Calu3 (cell line): Measurements from ENCODE around the gene RUNX2. TPM values are rescaled to one million over a fixed set of nuclear protein-coding genes. Genes with fewer than 3 reads are reported as not detected.

Source experiments
- BruUV-seq: library from RNA; stranded (reverse); fragments of 400-500 nt; replicated peaks from 2 replicates; lab custom pipeline; 2021; lab: Mats Ljungman, UMichigan
- CTCF ChIA-PET: fragments of 300-600 bp; sonication (Branson Sonifier 250); formaldehyde crosslinking; loops from one replicate; lab custom pipeline; 2022; ENCODE audit warnings: antibody characterized with exemption; lab: Charles Lee
- DNase-seq: peaks from one replicate; pipeline ENCODE4 v3.0.0; 2022
- H3K27ac Mint-ChIP-seq: one replicate; pipeline ENCODE4 v1.8.0; 2022; ENCODE audit warnings: mixed read lengths; ENCODE audit not compliant: unreplicated experiment
- H3K27me3 Mint-ChIP-seq: one replicate; pipeline ENCODE4 v1.8.0; 2022; ENCODE audit warnings: mixed read lengths; ENCODE audit not compliant: unreplicated experiment
- H3K36me3 Mint-ChIP-seq: one replicate; pipeline ENCODE4 v1.8.0; 2022; ENCODE audit warnings: mild to moderate bottlenecking, moderate library complexity, mixed read lengths; ENCODE audit not compliant: insufficient read depth, unreplicated experiment
- H3K4me1 Mint-ChIP-seq: one replicate; pipeline ENCODE4 v1.8.0; 2022; ENCODE audit warnings: mild to moderate bottlenecking, low read depth, mixed read lengths; ENCODE audit not compliant: unreplicated experiment
- H3K4me3 Mint-ChIP-seq: one replicate; pipeline ENCODE4 v1.8.0; 2022; ENCODE audit warnings: mild to moderate bottlenecking, low read depth, moderate library complexity, mixed read lengths; ENCODE audit not compliant: unreplicated experiment
- H3K9me3 Mint-ChIP-seq: one replicate; pipeline ENCODE4 v1.8.0; 2022; ENCODE audit warnings: low read depth, mixed read lengths; ENCODE audit not compliant: unreplicated experiment
- CTCF ChIP-seq: fragments of 200-600 bp; IDR thresholded peaks from one replicate; pipeline ENCODE4 v1.8.0; 2022; ENCODE audit warnings: antibody characterized with exemption; ENCODE audit not compliant: unreplicated experiment
- intact Hi-C: fragments of 100-400 bp; cut with micrococcal nuclease; formaldehyde crosslinking; loops from one replicate; pipeline ENCODE4 v1.10.0; 2022; ENCODE audit not compliant: unreplicated experiment
- total RNA-seq: library from RNA; stranded (reverse); gene quantifications from 2 replicates; pipeline ENCODE4 v1.2.3, GENCODE V29; 2022

Gene RUNX2
- total RNA-seq, 1 experiment from 2014 or later, result 0.54 TPM

DNA sequence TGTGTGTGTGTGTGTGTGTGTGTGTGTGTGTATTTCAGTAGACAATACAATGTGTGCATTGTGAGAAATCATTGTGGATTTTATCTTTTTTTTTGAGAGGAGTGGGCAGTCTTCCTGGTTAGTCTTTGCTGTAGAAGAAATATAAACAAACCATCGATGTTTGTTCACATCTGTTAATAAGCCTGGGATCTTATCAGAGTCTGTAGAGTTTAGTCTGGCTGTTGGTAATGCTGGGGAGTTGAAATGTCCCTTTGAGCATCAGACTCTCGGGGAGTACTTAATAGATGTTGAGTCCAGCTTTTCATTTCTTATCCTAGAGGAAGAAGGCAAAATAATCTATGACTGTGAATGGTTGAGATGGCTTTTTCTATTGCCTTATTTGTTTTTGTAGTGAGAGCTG is 146.2 kb downstream of the RUNX2 start:
- Mint-ChIP-seq H3K27ac (no peak overlapping the region), H3K4me1 (no peaks in the 10 kb centered on the region), H3K27me3 (no peaks in the 10 kb centered on the region), H3K9me3 (no peaks in the 10 kb centered on the region), H3K36me3 (no peaks in the 10 kb centered on the region), H3K4me3 (no peak overlapping the region)
- no peak for DNase-seq
- intact Hi-C loops, result no loop called here
- no peak for TF ChIP-seq CTCF
- BruUV-seq, result no TSS peak
- CTCF ChIA-PET, result no interaction called here

GRCh38 chr6:45476341-45476740 is 148.2 kb downstream of the RUNX2 start:
- no peak for TF ChIP-seq CTCF
- H3K27me3 Mint-ChIP-seq, result no peaks in the 10 kb centered on the region
- no peaks in the 10 kb centered on the region for H3K4me1 Mint-ChIP-seq
- H3K9me3 Mint-ChIP-seq, result no peaks in the 10 kb centered on the region
- BruUV-seq, result no TSS peak
- H3K4me3 Mint-ChIP-seq, result no peak overlapping the region
- no peaks in the 10 kb centered on the region for H3K36me3 Mint-ChIP-seq
- intact Hi-C loops, result no loop called here
- DNase-seq, result no peak
- CTCF ChIA-PET, result no interaction called here
- no peak overlapping the region for H3K27ac Mint-ChIP-seq

- no peaks in the 10 kb centered on the region for H3K9me3 Mint-ChIP-seq
- CTCF ChIA-PET, result no interaction called here
- no TSS peak for BruUV-seq
- H3K36me3 Mint-ChIP-seq, result no peaks in the 10 kb centered on the region
- no peaks in the 10 kb centered on the region for H3K4me1 Mint-ChIP-seq
- H3K27me3 Mint-ChIP-seq, result no peaks in the 10 kb centered on the region
- TF ChIP-seq CTCF, result no peak
- intact Hi-C loops, result no loop called here
- DNase-seq, result no peak
- H3K27ac Mint-ChIP-seq, result no peak overlapping the region
- no peak overlapping the region for H3K4me3 Mint-ChIP-seq
These were observed 149.1 kb downstream of the RUNX2 start for GRCh38 chr6:45477278-45477677.

DNA sequence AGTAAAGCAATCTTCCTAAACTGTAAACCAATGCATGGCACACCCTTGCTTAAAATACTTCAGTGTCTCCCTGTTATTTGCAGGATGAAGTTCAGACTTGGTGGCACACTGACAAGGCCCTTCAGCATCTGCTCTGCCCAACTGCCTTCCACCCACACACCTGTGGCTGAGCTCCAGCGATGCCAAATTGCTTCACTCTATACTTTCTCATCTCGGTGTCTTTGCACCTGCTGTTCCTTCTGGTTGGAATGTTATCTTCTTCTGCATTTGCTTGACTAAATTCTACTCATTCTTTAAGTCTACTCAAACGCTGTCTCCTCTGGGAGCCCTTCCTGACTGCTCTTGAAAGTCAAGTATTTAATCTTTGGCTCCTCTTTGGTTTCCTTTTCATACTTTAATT is 149.7 kb downstream of the RUNX2 start:
- H3K9me3 Mint-ChIP-seq, result no peaks in the 10 kb centered on the region
- no peak overlapping the region for H3K27ac Mint-ChIP-seq
- H3K27me3 Mint-ChIP-seq, result no peaks in the 10 kb centered on the region
- H3K4me3 Mint-ChIP-seq, result no peak overlapping the region
- intact Hi-C loops, result no loop called here
- H3K36me3 Mint-ChIP-seq, result no peaks in the 10 kb centered on the region
- CTCF ChIA-PET, result no interaction called here
- H3K4me1 Mint-ChIP-seq, result no peaks in the 10 kb centered on the region
- TF ChIP-seq CTCF, result no peak
- no peak for DNase-seq
- BruUV-seq, result no TSS peak
